IMR-90 (cell line): Measurements from ENCODE around the gene CD9. TPM values are rescaled to one million over a fixed set of nuclear protein-coding genes. Genes with fewer than 3 reads are reported as not detected.
A peak's percentile ranks its signal among the peaks of the same experiment; 100 is the strongest.

ENCODE experiments used
- ATAC-seq: fragments of 200-7000 bp; cut with Tn5 transposase; 2 replicates; pipeline ENCODE4 v1.9.1; 2020; ENCODE audit warnings: low read depth, mild to moderate bottlenecking, moderate library complexity
- BruUV-seq: library from RNA; stranded (reverse); fragments of 400-500 nt; replicated peaks from 2 replicates; lab custom pipeline; 2021; lab: Mats Ljungman, UMichigan
- CTCF ChIA-PET: fragments of 300-600 bp; formaldehyde crosslinking; extraction: SDS; loops from one replicate; lab custom pipeline; 2021; ENCODE audit warnings: antibody characterized with exemption; lab: Yijun Ruan, JAX
- POLR2A ChIA-PET: fragments of 300-600 bp; sonication (Branson Sonifier 250); formaldehyde crosslinking; loops from one replicate; lab custom pipeline; 2022; ENCODE audit warnings: antibody characterized with exemption; ENCODE audit not compliant: unreplicated experiment; lab: Charles Lee
- DNase-seq: peaks from one replicate; pipeline ENCODE4 v3.0.0; 2013
- H2AFZ ChIP-seq: replicated peaks from 2 replicates; pipeline ENCODE3; 2013; ENCODE audit warnings: low read length, mild to moderate bottlenecking; ENCODE audit not compliant: poor library complexity
- H2AK5ac ChIP-seq: 2 replicates; pipeline ENCODE4 v1.6.1; 2013; ENCODE audit warnings: low read depth, low read length, inconsistent platforms
- H2AK9ac ChIP-seq: replicated peaks from 2 replicates; pipeline ENCODE3; 2013; ENCODE audit warnings: mild to moderate bottlenecking, low read depth, low read length, moderate library complexity; ENCODE audit not compliant: poor library complexity
- H2BK120ac ChIP-seq: 2 replicates; pipeline ENCODE4 v1.6.1; 2013; ENCODE audit warnings: low read depth, low read length, inconsistent platforms
- H2BK15ac ChIP-seq: 3 replicates; pipeline ENCODE4 v1.6.1; 2013; ENCODE audit warnings: low read depth, low read length, inconsistent platforms
- H2BK20ac ChIP-seq: 2 replicates; pipeline ENCODE4 v1.6.1; 2013; ENCODE audit warnings: low read depth, mild to moderate bottlenecking, inconsistent platforms, low read length, moderate library complexity
- H2BK5ac ChIP-seq: 2 replicates; pipeline ENCODE4 v1.6.1; 2013; ENCODE audit warnings: mild to moderate bottlenecking, low read depth, low read length, inconsistent platforms; ENCODE audit not compliant: poor library complexity, severe bottlenecking
- H3K14ac ChIP-seq: replicated peaks from 2 replicates; pipeline ENCODE4 v1.6.1; 2013; ENCODE audit warnings: low read depth, low read length, inconsistent platforms
- H3K18ac ChIP-seq: 2 replicates; pipeline ENCODE4 v1.6.1; 2013; ENCODE audit warnings: low read depth, low read length, control low read depth
- H3K23ac ChIP-seq: 2 replicates; pipeline ENCODE4 v1.6.1; 2013; ENCODE audit warnings: low read depth, low read length, inconsistent platforms
- H3K27ac ChIP-seq: 2 replicates; pipeline ENCODE4 v1.5.1; 2013; ENCODE audit warnings: mild to moderate bottlenecking, control low read depth, low read length; ENCODE audit not compliant: insufficient read depth
- H3K27me3 ChIP-seq: 2 replicates; pipeline ENCODE4 v1.6.1; 2013; ENCODE audit warnings: low read length; ENCODE audit not compliant: control insufficient read depth, insufficient read depth
- H3K36me3 ChIP-seq: 2 replicates; pipeline ENCODE4 v1.6.1; 2013; ENCODE audit warnings: low read length, mixed read lengths; ENCODE audit not compliant: control insufficient read depth, insufficient read depth
- H3K4ac ChIP-seq: 2 replicates; pipeline ENCODE4 v1.6.1; 2013; ENCODE audit warnings: low read depth, low read length, inconsistent platforms
- H3K4me1 ChIP-seq: 2 replicates; pipeline ENCODE4 v1.6.1; 2013; ENCODE audit warnings: low read length, mixed read lengths; ENCODE audit not compliant: control insufficient read depth, insufficient read depth
- H3K4me2 ChIP-seq: 2 replicates; pipeline ENCODE4 v1.6.1; 2013; ENCODE audit warnings: low read depth, mild to moderate bottlenecking, control low read depth, low read length, moderate library complexity
- H3K4me3 ChIP-seq: 2 replicates; pipeline ENCODE4 v1.5.1; 2013; ENCODE audit warnings: low read depth, mild to moderate bottlenecking, control low read depth, low read length, moderate library complexity; ENCODE audit not compliant: insufficient read depth
- H3K56ac ChIP-seq: 2 replicates; pipeline ENCODE4 v1.6.1; 2013; ENCODE audit warnings: low read length, inconsistent platforms; ENCODE audit not compliant: insufficient read depth; ENCODE audit errors: extremely low read depth
- H3K79me1 ChIP-seq, 2 experiments: 2 replicates each; pipeline ENCODE4 v1.6.1; 2013; ENCODE audit warnings: low read length in 2 of 2, inconsistent platforms in 1 of 2, low read depth in 1 of 2
- H3K9ac ChIP-seq: 2 replicates; pipeline ENCODE4 v1.6.1; 2013; ENCODE audit warnings: low read depth, low read length, control low read depth
- H3K9me1 ChIP-seq: 2 replicates; pipeline ENCODE4 v1.6.1; 2013; ENCODE audit warnings: low read length, inconsistent platforms; ENCODE audit not compliant: insufficient read depth
- H3K9me3 ChIP-seq: 2 replicates; pipeline ENCODE4 v1.6.1; 2013; ENCODE audit warnings: low read length; ENCODE audit not compliant: control insufficient read depth, insufficient read depth
- H4K20me1 ChIP-seq: 2 replicates; pipeline ENCODE4 v1.6.1; 2013; ENCODE audit warnings: low read length, inconsistent platforms; ENCODE audit not compliant: insufficient read depth
- H4K5ac ChIP-seq: 2 replicates; pipeline ENCODE4 v1.6.1; 2013; ENCODE audit warnings: mild to moderate bottlenecking, low read depth, low read length, control low read depth
- H4K8ac ChIP-seq, 2 experiments: 2 replicates each; pipeline ENCODE4 v1.6.1; 2013; ENCODE audit warnings: low read depth in 2 of 2, low read length in 2 of 2, control low read depth in 1 of 2, inconsistent platforms in 1 of 2
- H4K91ac ChIP-seq: 2 replicates; pipeline ENCODE4 v1.6.1; 2013; ENCODE audit warnings: low read depth, low read length, inconsistent platforms; ENCODE audit not compliant: insufficient read depth
- MAFK ChIP-seq: IDR thresholded peaks from 2 replicates; pipeline ENCODE4 v1.6.1; 2012; ENCODE audit warnings: low read depth, low read length, improper control_type of control experiment
- POLR2A ChIP-seq: IDR thresholded peaks from 2 replicates; pipeline ENCODE4 v1.6.1; 2012; ENCODE audit warnings: mild to moderate bottlenecking, low read depth, low read length
- WGBS, 2 experiments: methylation state at CpG; one replicate each; pipeline versions ENCODE4 v1.1.5 to v1.1.7; 2013; ENCODE audit warnings: missing lambda C conversion rate in 2 of 2; ENCODE audit not compliant: insufficient read length in 1 of 2; ENCODE audit errors: extremely low coverage in 2 of 2; 5-methylcytosine and 5-hydroxymethylcytosine counted together
- dilution Hi-C: fragments of 300-500 bp; cut with HindIII; formaldehyde crosslinking; loops from one replicate; pipeline ENCODE4 v1.14.3; 2018; ENCODE audit warnings: low sequenced_read_pairs; ENCODE audit not compliant: unreplicated experiment
- in situ Hi-C: fragments of 300-500 bp; cut with MboI; formaldehyde crosslinking; loops from 3 replicates; pipeline ENCODE4 v1.14.3; 2019; ENCODE audit warnings: low sequenced_read_pairs, inconsistent platforms, mixed read lengths
- intact Hi-C: fragments of 100-400 bp; cut with micrococcal nuclease; formaldehyde crosslinking; loops from 2 replicates; pipeline ENCODE4 v1.10.0; 2022
- polyA plus RNA-seq, 3 experiments: library from polyadenylated mRNA; depleted of rRNA; stranded (reverse); fragments of >200 nt; gene quantifications; 2 replicates each; pipeline ENCODE4 v1.2.3, GENCODE V29; 2012; ENCODE audit warnings: low replicate concordance in 1 of 3
- total RNA-seq: library from RNA; depleted of rRNA; stranded (reverse); fragments of >200 nt; gene quantifications from 2 replicates; pipeline ENCODE4 v1.2.3, GENCODE V29; 2012

Gene CD9
- total and polyA plus RNA-seq, 2 of the 4 experiments (the other 2 are of a cell fraction): 48.8 to 70.9 TPM

DNA sequence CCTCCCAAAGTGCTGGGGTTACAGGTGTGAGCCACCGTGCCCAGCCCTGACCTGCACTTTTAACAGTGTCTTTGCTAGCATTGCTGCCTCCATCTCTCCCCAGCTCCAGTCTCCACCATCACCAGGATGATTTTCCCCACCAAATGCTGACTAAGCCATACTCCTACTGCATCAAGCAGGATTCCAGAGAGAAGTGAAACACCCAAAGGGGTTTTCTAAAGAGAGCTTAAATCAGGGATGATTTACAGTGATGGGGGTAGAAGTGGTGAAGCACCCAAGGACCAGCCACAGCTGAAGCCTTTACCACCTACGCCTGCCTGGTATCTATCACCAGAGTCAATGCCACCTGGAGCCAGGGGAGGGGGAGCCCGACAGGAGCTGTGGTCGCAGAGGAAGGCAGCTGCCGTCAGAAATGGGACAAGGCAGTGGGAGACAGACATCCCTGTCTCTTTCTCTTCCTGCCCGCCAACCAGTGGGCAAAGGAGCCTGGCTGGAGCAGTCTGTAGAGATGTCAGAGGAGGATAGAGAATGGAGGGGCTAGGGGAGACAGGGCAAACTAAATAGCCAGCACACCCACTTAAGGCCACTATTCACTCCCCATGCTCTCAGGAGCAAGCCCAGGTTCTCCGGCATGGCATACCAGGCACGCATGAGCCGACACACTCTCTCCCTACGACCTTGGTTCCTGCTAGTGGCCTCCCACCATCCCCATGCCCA is 22.4 kb upstream of the CD9 start:
- Histone ChIP-seq H2BK5ac (no peak overlapping the region), H3K9me3 (no peaks in the 10 kb centered on the region), H3K79me1 (0 out of 4 replicates have a peak, but pooled peaks cover 0 to 3% of the 10 kb centered on the region in 2 experiments), H2BK120ac (peak overlapping the region; percentile 96; the same call in 1 of the 2 replicates), H3K23ac (no peak overlapping the region), H3K27me3 (no peaks in the 10 kb centered on the region), H2AK5ac (peak overlapping the region; percentile 88), H4K91ac (0 out of 2 replicates have a peak overlapping the region, but pooled peaks have one; percentile 46), H3K18ac (no peak overlapping the region), H3K4ac (peak overlapping the region; percentile 43), H3K36me3 (no peaks in the 10 kb centered on the region), H2BK20ac (no peak overlapping the region), H2BK15ac (0 out of 3 replicates have a peak overlapping the region, but pooled peaks have one; percentile 59), H3K4me2 (no peak overlapping the region), H3K56ac (no peak overlapping the region), H3K4me3 (no peak overlapping the region), H3K9ac (no peak overlapping the region), H3K14ac (0 out of 2 replicates have a peak overlapping the region, but pooled peaks have one; percentile 39), H3K27ac (no peak overlapping the region), H3K9me1 (peaks cover 29% of the 10 kb centered on the region), H4K20me1 (no peaks in the 10 kb centered on the region), H4K5ac (no peak overlapping the region), H2AK9ac (no peak overlapping the region), H2AFZ (peak overlapping the region; percentile 5), H4K8ac (no peak overlapping the region), H3K4me1 (peaks cover 26% of the 10 kb centered on the region)
- in situ Hi-C loops: loop anchor here (25.0 kb wide), 1 partner anchor 285 kb away; the partner anchor contains the start of genes TAPBPL and VAMP1
- ChIA-PET POLR2A (no interaction called here), CTCF (interaction anchor here (1.2 kb wide), 1 partner anchor 18 kb away, joined by 3 read pairs; no protein-coding TSS in a partner anchor)
- peak; percentile 67 for TF ChIP-seq MAFK
- no peak for TF ChIP-seq POLR2A
- ATAC-seq (no peak), DNase-seq (no peak)
- 100% methylated on average over 7 of the region's 10 CpGs; no CpG with 5 or more reads in 1 of the 2 experiments for WGBS, 2 experiments
- intact Hi-C loops: no loop called here
- dilution Hi-C loops: no loop called here
- no TSS peak for BruUV-seq
